GM19397 (cell line): ENCODE data around the gene METRNL.

Experiments used
- ATAC-seq: cut with Tn5 transposase; IDR thresholded peaks from one replicate; pipeline ENCODE4 v1.9.1; 2021; ENCODE audit warnings: mild to moderate bottlenecking, moderate library complexity; ENCODE audit not compliant: unreplicated experiment

The METRNL gene

GRCh38 chr17:83078378-83079351 lies 744 bp upstream of the METRNL start:
- no peak for ATAC-seq

- ATAC-seq = no peak
Observed at GRCh38 chr17:83079766-83080578, 563 bp downstream of the METRNL start.

GRCh38 chr17:83080579-83080857 lies 1.1 kb downstream of the METRNL start:
- no peak for ATAC-seq

GRCh38 chr17:83080858-83081683 lies 1.7 kb downstream of the METRNL start:
- ATAC-seq = no peak

- ATAC-seq = no peak
Observed at GRCh38 chr17:83081684-83082201, 2.3 kb downstream of the METRNL start.

GRCh38 chr17:83082424-83082823 lies 3.0 kb downstream of the METRNL start:
- ATAC-seq = no peak

- ATAC-seq = no peak
Observed at GRCh38 chr17:83082909-83083367, 3.5 kb downstream of the METRNL start.

- no peak for ATAC-seq
Observed at GRCh38 chr17:83083368-83084201, 4.2 kb downstream of the METRNL start.

GRCh38 chr17:83084214-83084613 lies 4.8 kb downstream of the METRNL start:
- no peak for ATAC-seq

- no peak for ATAC-seq
Observed at GRCh38 chr17:83084621-83085056, 5.2 kb downstream of the METRNL start.

GRCh38 chr17:83085103-83085502 lies 5.7 kb downstream of the METRNL start:
- no peak for ATAC-seq

GRCh38 chr17:83085526-83086198 lies 6.3 kb downstream of the METRNL start:
- ATAC-seq = no peak

- no peak for ATAC-seq
Observed at GRCh38 chr17:83086199-83086880, 6.9 kb downstream of the METRNL start.

- no peak for ATAC-seq
Observed at GRCh38 chr17:83086907-83087787, 7.7 kb downstream of the METRNL start.

- ATAC-seq = no peak
Observed at GRCh38 chr17:83087788-83088360, 8.5 kb downstream of the METRNL start.

GRCh38 chr17:83088451-83088850 lies 9.0 kb downstream of the METRNL start:
- no peak for ATAC-seq

- ATAC-seq = no peak
Observed at GRCh38 chr17:83088909-83089308, 9.5 kb downstream of the METRNL start.
